Measurements from ENCODE around the gene OLAH. TPM values are rescaled to one million over a fixed set of nuclear protein-coding genes. Genes with fewer than 3 reads are reported as not detected.
A peak's percentile ranks its signal among the peaks of the same experiment; 100 is the strongest.

OLAH gene
- total and polyA plus RNA-seq, 4 donors, result 1.1 to 4.4 (median 2.5) TPM; not detected in 1

DNA sequence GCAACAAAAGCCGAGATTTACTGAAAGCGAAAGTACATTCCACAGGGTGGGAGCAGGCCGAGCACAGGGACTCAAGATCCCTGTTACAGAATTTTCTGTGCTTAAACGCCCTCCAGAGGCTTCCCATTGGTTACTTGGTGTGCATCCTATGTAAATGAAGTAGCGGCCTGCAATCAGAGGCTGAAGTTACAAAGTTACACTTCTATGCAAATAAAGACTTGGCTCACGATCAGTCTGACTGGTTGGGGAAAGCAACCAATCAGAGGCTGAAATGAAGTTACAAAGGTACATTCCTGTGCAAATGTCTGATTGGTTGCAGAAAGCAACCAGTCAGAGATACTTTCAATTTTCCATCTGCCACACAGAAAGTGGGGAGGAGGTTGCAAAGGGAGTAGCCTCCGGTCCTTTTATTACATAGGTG, 40.8 kb downstream of the OLAH start:
- H3K4me3 ChIP-seq (ENCODE audit: low read length in 2 of 2), result peak overlapping the region; percentile 61 to 86
- H3K9me3 ChIP-seq (ENCODE audit: control insufficient read depth, low read length), result no peaks in the 10 kb centered on the region
- H3K4me1 ChIP-seq (ENCODE audit: control insufficient read depth in 1 of 2, insufficient read depth in 2 of 2, low read length in 2 of 2), result no peaks in the 10 kb centered on the region
- H3K27ac ChIP-seq (ENCODE audit: low read depth in 1 of 2, low read length in 2 of 2), result no peak overlapping the region
- no peaks in the 10 kb centered on the region for H3K36me3 ChIP-seq (ENCODE audit: control insufficient read depth in 1 of 2, insufficient read depth in 2 of 2, low read length in 1 of 2)
- no peaks in the 10 kb centered on the region for H3K27me3 ChIP-seq (ENCODE audit: control insufficient read depth in 1 of 2, insufficient read depth in 2 of 2, low read length in 1 of 2)
- intact Hi-C loops (cut with DNase I), result no loop called here
- peak; percentile 78 for ATAC-seq (ENCODE audit: low FRiP score)
- 3 to 5% methylated on average over 7 of the region's 7 CpGs for WGBS, 2 donors
- peak in 1 of 2 donors; percentile 48 for DNase-seq

DNA sequence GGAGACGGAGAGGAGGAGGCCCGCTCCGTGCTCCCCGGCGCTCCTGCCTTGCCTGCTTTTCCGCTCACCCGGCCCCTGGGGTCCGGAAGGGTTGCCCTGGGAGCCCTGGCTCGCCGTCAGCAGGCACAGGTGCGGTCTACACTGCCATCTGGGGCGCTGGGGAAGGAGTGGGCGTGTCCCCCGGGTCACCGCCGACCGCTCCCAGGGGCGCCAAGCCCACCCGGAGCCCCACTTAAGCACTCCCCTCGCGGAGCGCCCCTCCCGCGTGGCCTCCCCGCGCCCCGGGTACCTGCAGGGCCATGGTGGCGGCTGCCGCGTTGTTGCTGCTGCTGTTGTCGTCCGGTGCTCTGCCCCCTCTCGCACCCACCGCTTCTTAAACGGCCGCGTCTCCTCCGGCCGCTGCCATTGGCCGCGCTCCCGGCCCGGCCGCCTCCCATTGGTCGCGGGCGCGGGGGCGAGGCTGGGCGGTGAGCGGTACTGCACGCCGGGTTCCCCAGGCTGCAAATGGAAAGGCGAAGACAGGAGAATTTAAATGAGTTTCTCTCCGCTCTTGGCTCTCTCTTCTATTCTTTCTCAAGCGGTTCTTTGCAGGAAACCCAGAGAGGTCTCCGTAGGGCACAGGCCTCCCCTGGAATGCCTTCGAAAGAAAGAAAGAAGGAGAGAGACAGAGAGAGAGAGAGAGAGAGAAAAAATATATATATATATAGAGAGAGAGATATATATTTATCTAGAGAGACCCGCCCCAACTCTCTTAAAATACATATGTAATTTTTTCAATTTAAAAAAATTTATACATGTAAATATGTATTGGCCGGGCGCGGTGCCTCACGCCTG, 44.9 kb downstream of the OLAH start, which contains the start of gene ACBD7:
ACBD7 (minus strand) TSS at position 349 of the 834 bp plus-strand sequence; CDS start at position 301, 48 bp downstream.
- ATAC-seq (ENCODE audit: low FRiP score) (peak; percentile 94), DNase-seq (peak; percentile 78 to 92)
- 6% methylated on average over 61 to 63 of the region's 63 CpGs for WGBS, 2 donors
- H3K27me3 ChIP-seq (ENCODE audit: control insufficient read depth in 1 of 2, insufficient read depth in 2 of 2, low read length in 1 of 2), result no peaks in the 10 kb centered on the region
- peak within 1 kb of the TSS; percentile 2 to 15 for H3K4me3 ChIP-seq (ENCODE audit: low read length in 2 of 2)
- no peaks in the 10 kb centered on the region for H3K36me3 ChIP-seq (ENCODE audit: control insufficient read depth in 1 of 2, insufficient read depth in 2 of 2, low read length in 1 of 2)
- intact Hi-C loops (cut with DNase I), result no loop called here
- H3K9me3 ChIP-seq (ENCODE audit: control insufficient read depth, low read length), result no peaks in the 10 kb centered on the region
- no peaks in the 10 kb centered on the region for H3K4me1 ChIP-seq (ENCODE audit: control insufficient read depth in 1 of 2, insufficient read depth in 2 of 2, low read length in 2 of 2)
- no peak within 1 kb of the TSS for H3K27ac ChIP-seq (ENCODE audit: low read depth in 1 of 2, low read length in 2 of 2)

DNA sequence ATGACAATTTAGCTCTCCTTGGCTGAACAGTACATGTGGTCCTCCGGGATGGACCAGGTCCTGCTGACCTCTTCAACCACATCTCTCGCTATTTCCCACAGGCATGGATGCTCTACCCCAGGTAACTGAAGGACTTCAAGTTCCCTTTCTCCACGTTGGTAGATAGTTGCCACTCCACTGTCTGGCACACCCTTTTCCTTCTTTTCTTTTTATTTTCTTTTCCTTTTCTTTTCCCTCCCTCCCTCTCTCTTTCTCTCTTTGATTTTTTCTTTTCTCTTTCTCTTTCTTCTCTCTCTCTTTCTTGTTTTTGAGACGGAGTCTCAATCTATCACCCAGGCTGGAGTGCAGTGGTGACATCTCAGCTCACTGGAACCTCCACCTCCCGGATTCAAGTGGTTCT, 47.7 kb downstream of the OLAH start:
- WGBS, 2 donors, result 86% methylated on average over 5 of the region's 5 CpGs

DNA sequence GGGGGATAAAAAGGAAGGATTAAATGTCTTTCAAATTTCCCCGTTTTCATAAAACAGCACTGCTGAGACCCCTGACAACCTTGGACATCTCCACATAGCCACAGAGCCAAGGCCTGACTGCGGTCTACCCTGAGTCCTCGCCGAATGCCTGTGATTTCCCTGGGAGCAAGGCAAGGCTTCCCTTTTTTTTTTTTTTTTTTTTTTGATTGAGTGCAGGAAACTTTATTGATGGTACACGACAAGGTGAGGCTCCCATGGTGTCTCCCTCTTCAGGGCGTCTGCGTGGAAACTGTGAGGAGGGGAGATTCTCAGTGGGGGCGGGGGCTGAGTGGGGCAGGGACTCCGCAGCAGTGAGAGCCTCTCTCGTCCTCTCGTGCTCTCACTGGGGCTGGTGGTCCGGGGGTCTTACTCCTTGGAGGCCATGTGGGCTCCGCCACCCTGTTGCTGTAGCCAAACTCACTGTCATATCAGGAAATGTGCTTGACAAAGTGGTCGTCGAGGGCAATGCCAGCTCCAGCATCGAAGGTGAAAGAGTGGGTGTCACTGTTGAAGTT, 49.2 kb downstream of the OLAH start:
- DNase-seq, result no peak
- ATAC-seq (ENCODE audit: low FRiP score), result no peak
- Histone ChIP-seq H3K36me3 (ENCODE audit: control insufficient read depth in 1 of 2, insufficient read depth in 2 of 2, low read length in 1 of 2) (no peaks in the 10 kb centered on the region), H3K27ac (ENCODE audit: low read depth in 1 of 2, low read length in 2 of 2) (no peak overlapping the region), H3K4me3 (ENCODE audit: low read length in 2 of 2) (no peak overlapping the region), H3K9me3 (ENCODE audit: control insufficient read depth, low read length) (no peaks in the 10 kb centered on the region), H3K4me1 (ENCODE audit: control insufficient read depth in 1 of 2, insufficient read depth in 2 of 2, low read length in 2 of 2) (no peaks in the 10 kb centered on the region), H3K27me3 (ENCODE audit: control insufficient read depth in 1 of 2, insufficient read depth in 2 of 2, low read length in 1 of 2) (no peaks in the 10 kb centered on the region)
- WGBS, 2 donors, result 90 to 93% methylated on average over 16 of the region's 16 CpGs
- intact Hi-C loops (cut with DNase I), result loop anchor here in 1 of 2 donors (10.0 kb wide), 1 partner anchor 218 kb away; the partner anchor contains the start of gene SUV39H2

More for the DNA sequence above, 47.7 kb downstream of the OLAH start:
- ATAC-seq (ENCODE audit: low FRiP score), result no peak
- no peaks in the 10 kb centered on the region for H3K27me3 ChIP-seq (ENCODE audit: control insufficient read depth in 1 of 2, insufficient read depth in 2 of 2, low read length in 1 of 2)
- H3K4me1 ChIP-seq (ENCODE audit: control insufficient read depth in 1 of 2, insufficient read depth in 2 of 2, low read length in 2 of 2), result no peaks in the 10 kb centered on the region
- intact Hi-C loops (cut with DNase I), result loop anchor here in 1 of 2 donors (10.0 kb wide), 1 partner anchor 217 kb away; the partner anchor contains the start of gene SUV39H2
- H3K27ac ChIP-seq (ENCODE audit: low read depth in 1 of 2, low read length in 2 of 2), result no peak overlapping the region
- DNase-seq, result no peak
- H3K36me3 ChIP-seq (ENCODE audit: control insufficient read depth in 1 of 2, insufficient read depth in 2 of 2, low read length in 1 of 2), result no peaks in the 10 kb centered on the region
- H3K4me3 ChIP-seq (ENCODE audit: low read length in 2 of 2), result no peak overlapping the region
- H3K9me3 ChIP-seq (ENCODE audit: control insufficient read depth, low read length), result no peaks in the 10 kb centered on the region

DNA sequence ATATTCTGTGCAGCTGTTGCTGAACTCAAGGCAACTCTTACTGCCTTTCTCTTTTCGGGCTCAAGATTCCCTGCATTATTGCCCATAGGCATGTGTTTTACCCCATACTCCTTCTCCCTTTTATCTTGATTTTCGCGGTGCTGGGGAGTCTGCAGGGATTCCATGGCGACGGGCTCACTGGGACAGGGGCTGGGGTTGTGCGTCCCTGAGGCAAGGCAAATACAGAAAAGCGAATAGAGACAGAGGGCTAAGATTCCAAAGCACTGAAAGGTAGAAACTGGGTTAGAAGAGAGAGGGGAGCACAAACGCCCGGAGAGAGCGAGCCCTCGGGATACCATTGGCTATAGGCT, 52.9 kb downstream of the OLAH start:
- Histone ChIP-seq H3K9me3 (ENCODE audit: control insufficient read depth, low read length) (no peaks in the 10 kb centered on the region), H3K36me3 (ENCODE audit: control insufficient read depth in 1 of 2, insufficient read depth in 2 of 2, low read length in 1 of 2) (no peaks in the 10 kb centered on the region), H3K4me1 (ENCODE audit: control insufficient read depth in 1 of 2, insufficient read depth in 2 of 2, low read length in 2 of 2) (no peaks in the 10 kb centered on the region), H3K27me3 (ENCODE audit: control insufficient read depth in 1 of 2, insufficient read depth in 2 of 2, low read length in 1 of 2) (no peaks in the 10 kb centered on the region), H3K4me3 (ENCODE audit: low read length in 2 of 2) (no peak overlapping the region), H3K27ac (ENCODE audit: low read depth in 1 of 2, low read length in 2 of 2) (no peak overlapping the region)
- intact Hi-C loops (cut with DNase I), result loop anchor here in 1 of 2 donors (5.0 to 10.0 kb wide), 2 partner anchors 139 to 222 kb away; partner anchors contain the start of genes MEIG1 and SUV39H2
- 0 to 1% methylated on average over 11 of the region's 11 CpGs for WGBS, 2 donors
- ATAC-seq (ENCODE audit: low FRiP score), result peak; percentile 42
- no peak for DNase-seq

DNA sequence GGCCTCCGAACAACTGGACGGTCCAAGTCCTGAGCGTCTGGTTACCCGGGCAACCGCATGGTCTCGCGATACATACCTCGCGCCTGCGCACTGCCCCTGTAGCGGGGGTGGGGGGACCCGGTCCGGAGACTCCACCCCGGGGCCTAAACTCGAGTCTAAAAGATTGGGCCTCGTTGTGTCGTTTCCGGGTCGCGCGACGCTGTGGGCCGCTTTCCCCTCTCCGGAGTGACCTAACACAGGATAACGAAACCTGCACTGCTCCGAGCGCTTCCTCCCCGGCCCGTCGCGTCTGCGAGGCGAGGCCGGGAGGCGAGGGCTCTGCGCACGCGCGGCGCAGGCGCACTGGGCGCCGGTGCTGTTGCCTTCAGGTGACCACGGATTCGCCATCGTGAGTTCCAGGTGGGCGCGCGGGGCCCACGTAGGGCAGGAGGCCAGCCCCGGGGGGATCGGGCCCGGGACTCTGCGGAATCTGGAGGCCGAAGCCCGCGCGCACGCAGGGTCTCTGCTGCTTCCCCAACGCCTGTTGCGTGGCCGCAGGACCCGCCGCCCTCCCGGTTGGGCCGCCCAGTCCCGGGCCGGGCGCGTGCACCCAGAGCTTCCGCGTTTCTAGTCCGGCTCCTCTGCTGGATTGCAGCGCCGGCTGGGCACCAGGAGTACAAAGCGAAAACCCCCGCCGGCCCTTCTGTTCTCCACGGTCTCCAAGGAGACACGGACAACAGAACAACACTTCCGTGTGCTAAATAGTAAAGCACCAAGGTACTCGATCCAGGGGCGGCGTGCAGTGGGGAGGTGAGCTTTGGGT, 53.5 kb downstream of the OLAH start, which contains the start of gene RPP38:
RPP38 (plus strand) TSS at position 345 of the 802 bp plus-strand sequence. CDS start 5,960 bp downstream, outside the sequence.
- DNase-seq (peak; percentile 98 to 99), ATAC-seq (ENCODE audit: low FRiP score) (peak; percentile 99)
- no peaks in the 10 kb centered on the region for H3K27me3 ChIP-seq (ENCODE audit: control insufficient read depth in 1 of 2, insufficient read depth in 2 of 2, low read length in 1 of 2)
- H3K4me1 ChIP-seq (ENCODE audit: control insufficient read depth in 1 of 2, insufficient read depth in 2 of 2, low read length in 2 of 2), result no peaks in the 10 kb centered on the region
- H3K36me3 ChIP-seq (ENCODE audit: control insufficient read depth in 1 of 2, insufficient read depth in 2 of 2, low read length in 1 of 2), result no peaks in the 10 kb centered on the region
- no peaks in the 10 kb centered on the region for H3K9me3 ChIP-seq (ENCODE audit: control insufficient read depth, low read length)
- peak within 1 kb of the TSS in 1 of 2 donors; percentile 60 for H3K27ac ChIP-seq (ENCODE audit: low read depth in 1 of 2, low read length in 2 of 2)
- intact Hi-C loops (cut with DNase I), result loop anchor here in 1 of 2 donors (5.0 to 10.0 kb wide), 2 partner anchors 140 to 222 kb away; partner anchors contain the start of genes MEIG1 and SUV39H2
- 0 to 1% methylated on average over 82 to 84 of the region's 84 CpGs for WGBS, 2 donors
- H3K4me3 ChIP-seq (ENCODE audit: low read length in 2 of 2), result peak within 1 kb of the TSS; percentile 38 to 75

DNA sequence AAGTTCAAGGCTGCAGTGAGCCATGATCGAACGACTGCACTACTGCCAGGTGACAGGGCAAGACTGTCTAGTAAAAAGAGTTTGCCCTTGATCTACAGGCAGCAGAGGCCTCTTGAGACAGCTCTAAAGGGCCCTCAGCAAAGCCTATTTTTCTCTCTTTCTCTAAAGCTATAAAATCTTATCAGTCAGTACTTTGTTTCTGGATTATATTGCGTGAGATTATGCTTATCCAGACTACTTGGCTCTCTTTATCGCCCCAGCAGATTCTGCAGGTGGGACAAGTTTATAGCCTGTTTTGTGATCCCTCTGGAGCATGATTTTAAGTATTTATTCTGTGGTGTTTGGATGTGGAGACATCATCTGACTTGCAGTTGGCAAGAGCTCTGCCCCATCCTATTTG, 56.1 kb downstream of the OLAH start:
- DNase-seq (no peak), ATAC-seq (ENCODE audit: low FRiP score) (no peak)
- Histone ChIP-seq H3K27ac (ENCODE audit: low read depth in 1 of 2, low read length in 2 of 2) (no peak overlapping the region), H3K36me3 (ENCODE audit: control insufficient read depth in 1 of 2, insufficient read depth in 2 of 2, low read length in 1 of 2) (peaks cover 0 to 9% of the 10 kb centered on the region in 2 donors), H3K4me3 (ENCODE audit: low read length in 2 of 2) (no peak overlapping the region), H3K4me1 (ENCODE audit: control insufficient read depth in 1 of 2, insufficient read depth in 2 of 2, low read length in 2 of 2) (no peaks in the 10 kb centered on the region), H3K9me3 (ENCODE audit: control insufficient read depth, low read length) (no peaks in the 10 kb centered on the region), H3K27me3 (ENCODE audit: control insufficient read depth in 1 of 2, insufficient read depth in 2 of 2, low read length in 1 of 2) (no peaks in the 10 kb centered on the region)
- 80 to 86% methylated on average over 4 of the region's 4 CpGs for WGBS, 2 donors
- intact Hi-C loops (cut with DNase I), result loop anchor here (5.0 to 10.0 kb wide), 3 partner anchors 143 to 225 kb away; partner anchors contain the start of genes MEIG1 (in 2 of the 2), DCLRE1C (in 1 of the 2) and SUV39H2 (in 1 of the 2)

DNA sequence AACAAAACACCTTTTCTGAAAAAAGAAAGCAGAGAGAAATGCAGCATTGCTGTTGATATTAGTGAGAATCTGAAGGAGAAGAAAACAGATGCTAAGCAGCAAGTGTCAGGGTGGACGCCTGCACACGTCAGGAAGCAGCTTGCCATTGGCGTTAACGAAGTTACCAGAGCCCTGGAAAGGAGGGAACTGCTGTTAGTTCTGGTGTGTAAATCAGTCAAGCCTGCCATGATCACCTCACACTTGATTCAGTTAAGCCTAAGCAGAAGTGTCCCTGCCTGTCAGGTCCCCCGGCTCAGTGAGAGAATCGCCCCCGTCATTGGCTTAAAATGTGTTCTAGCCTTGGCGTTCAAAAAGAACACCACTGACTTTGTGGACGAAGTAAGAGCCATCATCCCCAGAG, 59.8 kb downstream of the OLAH start:
- no peak for ATAC-seq (ENCODE audit: low FRiP score)
- DNase-seq, result no peak
- intact Hi-C loops (cut with DNase I), result loop anchor here in 1 of 2 donors (10.0 kb wide), 1 partner anchor 149 kb away; the partner anchor contains the start of genes DCLRE1C and MEIG1
- Histone ChIP-seq H3K36me3 (ENCODE audit: control insufficient read depth in 1 of 2, insufficient read depth in 2 of 2, low read length in 1 of 2) (peaks cover 0 to 9% of the 10 kb centered on the region in 2 donors), H3K4me1 (ENCODE audit: control insufficient read depth in 1 of 2, insufficient read depth in 2 of 2, low read length in 2 of 2) (peaks cover 0 to 3% of the 10 kb centered on the region in 2 donors), H3K9me3 (ENCODE audit: control insufficient read depth, low read length) (no peaks in the 10 kb centered on the region), H3K4me3 (ENCODE audit: low read length in 2 of 2) (no peak overlapping the region), H3K27me3 (ENCODE audit: control insufficient read depth in 1 of 2, insufficient read depth in 2 of 2, low read length in 1 of 2) (no peaks in the 10 kb centered on the region), H3K27ac (ENCODE audit: low read depth in 1 of 2, low read length in 2 of 2) (no peak overlapping the region)
- 65 to 83% methylated on average over 9 of the region's 9 CpGs for WGBS, 2 donors

Measured in aorta (tissue), 5 donors.